ENCODE results near the gene TTBK1. TPM values are rescaled to one million over a fixed set of nuclear protein-coding genes. Genes with fewer than 3 reads are reported as not detected.

Gene TTBK1
- total RNA-seq (2022; extraction: Qiagen RNA extraction; ENCODE audit: low read depth) = 0.03 to 0.09 TPM (median 0.06 TPM) in 4 of 5 replicates, not detected in the other

GRCh38 chr6:43242908-43243663 is at the start of gene TTBK1:
TSS of gene TTBK1 (plus strand) at chr6:43243481. CDS start at chr6:43246661, 3,180 bp downstream.

GRCh38 chr6:43228951-43229802 is 14.1 kb upstream of the TTBK1 start, which contains the start of gene DNPH1:
TSS of gene DNPH1 (minus strand) at chr6:43229481. CDS start at chr6:43229456, 25 bp downstream.

GRCh38 chr6:43297644-43298564 is 54.6 kb downstream of the TTBK1 start, which contains the start of gene SLC22A7:
TSS of gene SLC22A7 (plus strand) at chr6:43298260. CDS start at chr6:43298359, 99 bp downstream.

GRCh38 chr6:43308101-43308989 is 65.1 kb downstream of the TTBK1 start, which contains the start of gene CRIP3:
TSS of gene CRIP3 (minus strand) at chr6:43308826. CDS start at chr6:43308792, 34 bp downstream.

Other genes with a start within 250 kb of the TTBK1 start
- 84.5 to 98.0 TPM (median 96.9 TPM) in 5 replicates for gene MEA1, start 229.5 kb upstream of the TTBK1 start, total RNA-seq (2022; extraction: Qiagen RNA extraction; ENCODE audit: low read depth)
- 27.9 to 32.8 TPM (median 29.8 TPM) in 5 replicates for gene KLHDC3, start 229.2 kb upstream of the TTBK1 start, total RNA-seq (2022; extraction: Qiagen RNA extraction; ENCODE audit: low read depth)
- gene RRP36, start 221.9 kb upstream of the TTBK1 start, total RNA-seq (2022; extraction: Qiagen RNA extraction; ENCODE audit: low read depth) = 69.0 to 76.3 TPM (median 74.7 TPM) in 5 replicates
- gene CUL7, start 189.6 kb upstream of the TTBK1 start, total RNA-seq (2022; extraction: Qiagen RNA extraction; ENCODE audit: low read depth) = 7.3 to 8.5 TPM (median 7.6 TPM) in 5 replicates
- 50.9 to 60.3 TPM (median 57.7 TPM) in 5 replicates for gene MRPL2, start 184.0 kb upstream of the TTBK1 start, total RNA-seq (2022; extraction: Qiagen RNA extraction; ENCODE audit: low read depth)
- 7.1 to 8.7 TPM (median 7.6 TPM) in 5 replicates for gene KLC4, start 183.8 kb upstream of the TTBK1 start, total RNA-seq (2022; extraction: Qiagen RNA extraction; ENCODE audit: low read depth)
- gene PTK7, start 167.2 kb upstream of the TTBK1 start, total RNA-seq (2022; extraction: Qiagen RNA extraction; ENCODE audit: low read depth) = 4.3 to 5.8 TPM (median 4.9 TPM) in 5 replicates
- 15.0 to 18.1 TPM (median 17.4 TPM) in 5 replicates for gene SRF, start 72.2 kb upstream of the TTBK1 start, total RNA-seq (2022; extraction: Qiagen RNA extraction; ENCODE audit: low read depth)
- 5.4 to 10.4 TPM (median 9.7 TPM) in 5 replicates for gene CUL9, start 61.3 kb upstream of the TTBK1 start, total RNA-seq (2022; extraction: Qiagen RNA extraction; ENCODE audit: low read depth)
- gene DNPH1, start 14.0 kb upstream of the TTBK1 start, total RNA-seq (2022; extraction: Qiagen RNA extraction; ENCODE audit: low read depth) = 74.5 to 96.8 TPM (median 85.9 TPM) in 5 replicates
- gene SLC22A7, start 54.8 kb downstream of the TTBK1 start, total RNA-seq (2022; extraction: Qiagen RNA extraction; ENCODE audit: low read depth) = not detected in 5 replicates
- 0.45 to 0.83 TPM (median 0.58 TPM) in 5 replicates for gene CRIP3, start 65.3 kb downstream of the TTBK1 start, total RNA-seq (2022; extraction: Qiagen RNA extraction; ENCODE audit: low read depth)
- gene ZNF318, start 126.2 kb downstream of the TTBK1 start, total RNA-seq (2022; extraction: Qiagen RNA extraction; ENCODE audit: low read depth) = 4.7 to 6.5 TPM (median 5.6 TPM) in 5 replicates
- 8.5 to 10.4 TPM (median 9.6 TPM) in 5 replicates for gene ABCC10, start 184.1 kb downstream of the TTBK1 start, total RNA-seq (2022; extraction: Qiagen RNA extraction; ENCODE audit: low read depth)
- 3.5 to 6.8 TPM (median 6.4 TPM) in 5 replicates for gene DLK2, start 212.1 kb downstream of the TTBK1 start, total RNA-seq (2022; extraction: Qiagen RNA extraction; ENCODE audit: low read depth)
- gene TJAP1, start 234.1 kb downstream of the TTBK1 start, total RNA-seq (2022; extraction: Qiagen RNA extraction; ENCODE audit: low read depth) = 18.6 to 21.0 TPM (median 20.1 TPM) in 5 replicates